NCI-H146 treated with DMSO at 0.1 percent for 48 hours (cell line): Measurements from ENCODE around the gene CCDC102A.
"Not testable (repeated sequence)": the region's sequence is repeated elsewhere in the genome, so short reads cannot be mapped to it uniquely, and the experiment has no call there.

Experiments
- DNase-seq: peaks from one replicate; lab custom pipeline; 2025; ENCODE audit not compliant: unreplicated experiment; lab: John Stamatoyannopoulos, UW

CCDC102A gene

GRCh38 chr16:57504001-57504400 lies 32.4 kb downstream of the CCDC102A start:
- DNase-seq: no peak

GRCh38 chr16:57503366-57503765 lies 33.0 kb downstream of the CCDC102A start:
- DNase-seq: peak; percentile 51

DNA sequence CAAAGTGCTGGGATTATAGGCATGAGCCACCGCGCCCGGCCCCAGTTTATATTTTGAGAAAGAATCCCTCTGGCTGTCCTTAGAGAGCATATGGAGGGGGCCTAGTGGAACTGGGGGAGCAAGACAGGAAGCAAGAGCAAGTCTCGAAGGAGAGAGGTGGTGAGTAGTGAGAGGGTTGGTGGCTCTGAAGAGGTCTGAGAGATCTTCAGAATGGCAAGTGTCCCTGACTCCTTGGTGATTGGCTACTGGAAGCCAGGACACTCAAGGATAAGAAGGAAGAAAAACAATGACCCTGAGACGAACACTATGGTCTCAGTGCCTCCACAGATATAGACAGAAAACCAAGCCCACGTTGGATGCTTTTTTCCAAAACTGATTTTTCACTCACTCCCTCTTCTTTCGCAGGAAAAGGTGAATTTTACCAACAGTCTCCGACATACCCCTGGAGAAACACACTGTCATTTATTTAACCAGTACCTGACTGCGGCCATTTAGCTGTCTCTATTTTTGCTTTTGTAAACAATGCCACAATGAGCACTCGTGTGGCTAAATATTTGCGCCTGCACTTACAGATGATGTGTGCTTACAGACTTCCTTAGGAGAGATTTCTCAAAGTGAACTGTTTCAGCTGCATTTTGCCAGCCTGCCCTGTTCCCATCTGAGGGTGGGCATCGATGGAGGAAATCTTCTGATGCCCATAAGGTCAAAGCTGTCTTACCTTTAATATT lies 34.2 kb downstream of the CCDC102A start:
- no peak for DNase-seq

- no peak for DNase-seq
Observed at GRCh38 chr16:57501492-57501891, 34.9 kb downstream of the CCDC102A start.

DNA sequence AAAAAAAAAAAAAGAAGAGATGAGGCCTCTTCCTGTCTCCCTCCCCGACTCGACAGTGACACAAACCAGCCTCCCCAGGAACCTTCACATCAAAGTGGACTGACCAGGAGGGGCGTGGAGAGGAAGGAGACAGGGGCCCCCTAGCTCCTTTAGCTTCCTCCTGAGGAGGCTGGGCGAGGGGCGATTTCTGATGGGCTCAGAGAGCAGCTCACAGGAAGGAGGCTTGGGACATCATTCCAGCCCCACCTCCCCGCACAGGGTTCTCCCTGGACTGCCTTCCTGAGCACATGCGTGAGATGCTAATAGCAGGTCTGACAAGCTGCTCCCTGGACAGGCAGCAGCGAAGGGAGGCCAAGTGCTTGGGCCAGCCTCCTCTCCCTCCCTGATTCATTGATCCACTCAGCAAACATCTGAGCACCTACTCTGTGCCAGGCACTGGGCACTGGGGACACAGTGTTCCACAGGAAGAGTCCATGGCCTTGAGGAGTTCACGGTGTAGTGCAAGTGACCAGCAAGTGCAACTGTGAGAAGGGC lies 35.7 kb downstream of the CCDC102A start:
- no peak for DNase-seq

DNA sequence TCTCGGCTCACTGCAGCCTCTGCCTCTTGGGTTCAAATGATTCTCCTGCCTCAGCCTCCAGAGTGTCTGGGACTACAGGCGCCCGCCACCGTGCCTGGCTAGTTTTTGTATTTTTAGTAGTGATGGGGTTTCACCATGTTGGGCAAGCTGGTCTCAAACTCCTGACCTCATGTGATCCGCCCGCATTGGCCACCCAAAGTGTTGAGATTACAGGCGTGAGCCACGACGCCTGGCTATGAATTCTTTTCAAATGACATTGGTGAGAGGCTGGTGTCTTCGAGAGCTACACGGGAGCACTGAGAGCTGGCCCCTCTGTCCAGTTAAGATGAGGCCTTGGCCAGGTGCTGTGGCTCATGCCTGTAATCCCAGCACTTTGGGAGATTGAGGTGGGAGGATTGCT lies 36.4 kb downstream of the CCDC102A start:
- not testable (repeated sequence) for DNase-seq

DNA sequence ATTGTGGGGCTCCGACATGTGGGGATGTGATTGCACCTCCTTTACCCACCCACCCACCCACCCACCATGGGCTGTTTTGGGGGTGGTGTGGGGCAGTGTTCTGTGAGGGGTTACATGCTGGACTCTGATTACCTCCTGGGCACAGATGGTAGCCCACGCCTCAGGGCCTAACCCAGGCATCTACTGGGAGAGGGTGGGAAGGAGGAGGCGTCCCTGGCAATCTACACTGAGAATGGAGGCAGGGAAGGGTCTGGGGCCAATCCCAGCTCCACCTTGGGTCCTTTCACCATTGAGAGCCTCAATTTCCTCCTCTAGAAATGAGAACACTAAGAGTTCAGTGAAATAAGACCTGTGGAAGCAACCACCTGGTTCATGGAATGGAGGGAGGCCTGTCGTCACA lies 38.3 kb downstream of the CCDC102A start:
- DNase-seq: no peak

DNA sequence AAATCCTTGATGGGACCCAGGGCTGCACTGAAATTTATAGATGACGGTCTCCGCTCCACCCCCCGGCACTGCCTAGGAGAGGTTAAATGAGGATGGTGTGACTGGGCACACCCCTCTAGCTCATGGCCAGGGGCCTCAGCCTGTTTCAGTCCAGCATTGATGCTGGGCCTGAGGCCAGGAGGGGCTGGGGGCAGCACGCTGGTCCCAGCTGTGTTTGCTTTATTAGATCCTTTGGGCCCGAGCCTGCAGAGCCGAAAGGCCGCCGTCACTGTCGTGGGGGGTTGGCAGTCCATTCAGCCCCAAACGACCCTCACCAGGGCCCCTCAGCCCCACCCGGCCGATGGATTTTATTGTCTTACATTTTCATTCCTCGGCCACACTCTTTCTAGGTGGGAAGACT lies 39.2 kb downstream of the CCDC102A start:
- no peak for DNase-seq

DNA sequence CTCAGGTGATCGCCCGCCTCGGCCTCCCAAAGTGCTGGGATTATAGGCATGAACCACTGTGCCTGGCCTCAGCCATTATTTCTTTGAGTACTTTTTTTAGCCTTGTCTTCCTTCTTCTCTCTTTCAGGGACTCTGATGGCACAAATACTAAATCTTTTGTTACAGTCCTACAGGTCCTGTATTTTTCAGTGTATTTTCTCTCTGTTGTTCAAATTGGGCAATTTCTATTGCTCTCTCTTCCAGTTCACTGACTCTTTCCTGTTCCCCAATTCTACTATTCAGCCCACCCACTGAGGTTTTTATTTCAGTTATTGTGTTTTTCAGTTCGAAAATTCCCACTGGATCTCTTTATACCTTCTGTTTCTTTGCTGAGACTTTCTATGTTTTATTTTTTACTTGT lies 42.6 kb downstream of the CCDC102A start:
- DNase-seq: no peak

GRCh38 chr16:57489229-57489628 lies 47.1 kb downstream of the CCDC102A start:
- no peak for DNase-seq

- no peak for DNase-seq
Observed at GRCh38 chr16:57486858-57487834, 49.2 kb downstream of the CCDC102A start.

GRCh38 chr16:57485916-57486857 lies 50.2 kb downstream of the CCDC102A start, which contains the start of gene DOK4:
TSS of gene DOK4 (minus strand) at chr16:57486493. CDS start at chr16:57479507, 6,986 bp downstream.
- peak; percentile 7 for DNase-seq

- no peak for DNase-seq
Observed at GRCh38 chr16:57485091-57485915, 51.1 kb downstream of the CCDC102A start.

DNA sequence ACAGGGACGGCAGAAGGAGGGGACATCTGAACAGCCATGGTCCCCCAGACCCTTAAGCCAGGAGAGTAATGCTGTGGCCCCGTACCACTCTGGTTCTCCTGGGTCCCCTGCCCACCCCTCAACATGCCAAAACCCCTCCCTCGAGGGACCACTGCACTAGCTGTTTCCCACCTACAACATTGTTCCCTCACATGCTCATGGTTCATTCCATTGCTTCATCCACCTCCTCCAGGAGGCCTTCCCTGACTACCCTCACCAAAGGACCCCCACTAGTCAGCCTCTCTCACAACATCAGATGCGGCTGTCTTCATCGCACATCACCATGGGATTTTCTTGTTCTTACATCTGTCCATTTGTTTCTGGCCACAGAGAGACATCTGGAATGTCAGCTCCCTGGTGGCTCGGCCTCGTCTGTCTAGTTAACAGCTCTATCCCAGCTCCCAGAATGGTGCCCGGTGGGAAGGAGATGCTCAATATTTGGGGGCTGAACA lies 51.8 kb downstream of the CCDC102A start:
- no peak for DNase-seq

DNA sequence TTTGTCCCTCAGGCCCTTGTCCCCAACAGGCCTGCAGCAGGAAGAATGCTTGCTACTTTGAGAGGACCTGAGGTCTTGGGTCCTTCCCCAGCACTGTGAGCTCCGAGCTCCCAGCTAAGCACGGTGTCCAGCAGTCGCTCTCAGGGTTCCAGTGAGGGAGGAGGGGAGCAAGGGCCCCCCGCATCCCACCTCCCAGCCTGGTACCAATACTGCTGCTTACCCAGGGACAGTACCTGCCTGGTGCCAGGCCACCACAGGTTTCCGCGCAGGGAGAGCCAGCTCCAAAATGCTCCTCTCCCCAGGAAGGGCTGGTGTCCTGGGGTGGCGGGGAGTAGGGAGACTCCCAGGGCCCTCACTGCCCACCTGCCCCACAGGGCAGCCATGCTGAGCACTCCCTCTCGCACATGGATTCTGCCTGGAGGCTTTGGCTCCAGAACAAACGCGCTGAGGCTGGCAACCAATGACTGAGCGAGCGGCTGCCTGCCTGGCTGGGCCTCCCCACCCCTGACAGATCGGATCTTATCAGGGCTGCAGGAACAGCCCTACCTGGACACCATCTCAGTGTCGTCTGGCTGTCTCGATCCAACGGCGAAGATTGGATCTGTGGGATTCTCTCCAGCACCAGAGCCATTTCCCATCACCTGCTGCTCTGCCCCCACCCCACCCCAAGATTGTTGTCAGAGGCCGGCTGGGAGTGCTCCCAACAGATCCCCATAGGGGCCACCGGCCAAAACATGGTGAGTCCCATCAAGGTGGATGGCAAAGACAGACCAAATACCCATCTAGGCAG lies 52.5 kb downstream of the CCDC102A start:
- no peak for DNase-seq

GRCh38 chr16:57482845-57483545 lies 53.4 kb downstream of the CCDC102A start:
- no peak for DNase-seq

DNA sequence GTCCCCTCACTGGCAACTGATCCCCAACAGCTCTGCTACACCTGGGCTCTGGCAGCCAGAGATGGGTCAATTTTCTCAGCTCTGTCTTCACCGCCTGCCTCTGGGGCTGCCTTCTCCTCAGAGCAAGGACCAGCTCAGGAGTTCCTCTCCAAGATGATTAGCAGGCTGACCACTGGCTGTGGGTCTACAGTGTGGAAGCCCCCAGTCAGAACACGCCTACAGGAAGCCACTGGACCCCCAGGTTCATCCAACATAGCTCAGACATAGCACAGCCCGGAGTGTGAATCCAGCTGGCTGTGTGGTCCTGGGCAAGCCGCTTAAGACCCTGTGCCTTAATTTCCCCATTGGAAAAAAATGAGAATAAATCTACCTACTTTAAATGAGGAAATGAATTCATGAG lies 55.0 kb downstream of the CCDC102A start:
- DNase-seq: no peak

- no peak for DNase-seq
Observed at GRCh38 chr16:57480754-57481230, 55.6 kb downstream of the CCDC102A start.
